ENCODE results near the gene TMEM187.

- TF ChIP-seq POLR2A (IDR thresholded peaks at IDR 0.05; ENCODE audit: low read depth, low read length) (no peak), CTCF (IDR thresholded peaks at IDR 0.05; ENCODE audit: extremely low read depth in 1 of 2, insufficient read depth in 1 of 2, low read depth in 1 of 2, low read length in 2 of 2) (no peak)
Observed at GRCh38 chrX:154021131-154021611, 48.6 kb downstream of the TMEM187 start.

Measured in endothelial cell of umbilical vein (primary cell).